ENCODE measurements around the gene ARL4C.

Gene ARL4C

DNA sequence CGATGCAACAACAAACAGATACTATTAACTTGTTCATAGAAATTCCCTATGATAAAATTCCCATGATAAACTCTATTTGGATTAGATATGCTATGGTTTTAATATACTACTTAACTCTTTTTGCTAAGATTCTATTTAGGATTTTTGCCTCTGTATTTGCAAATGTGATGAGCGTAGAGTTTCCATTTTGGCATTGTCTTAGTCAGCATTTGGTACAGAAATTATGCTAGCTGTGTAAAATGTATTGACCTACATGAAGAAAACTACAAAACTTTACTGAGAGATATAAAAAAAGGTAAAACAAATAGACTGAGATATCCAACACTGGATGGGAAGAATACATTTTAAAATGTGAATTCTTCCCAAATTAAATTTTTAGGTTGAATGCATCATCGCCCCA, 29.8 kb upstream of the ARL4C start:
- Histone ChIP-seq H3K4me1 (ENCODE audit: control insufficient read depth, insufficient read depth, low read length) (peaks cover 2% of the 10 kb centered on the region; the same call in 1 of the 2 replicates), H3K36me3 (ENCODE audit: control insufficient read depth, insufficient read depth, low read length) (no peaks in the 10 kb centered on the region), H3K9me3 (ENCODE audit: control insufficient read depth, insufficient read depth, low read length) (no peaks in the 10 kb centered on the region), H3K27me3 (ENCODE audit: control insufficient read depth, insufficient read depth, low read length) (no peaks in the 10 kb centered on the region), H3K4me3 (ENCODE audit: low read length) (no peak overlapping the region), H3K27ac (ENCODE audit: low read length) (no peak overlapping the region)
- WGBS (ENCODE audit: insufficient coverage, insufficient read length) = no CpG with 5 or more reads among the region's 3 CpGs
- no peak for DNase-seq (ENCODE audit: low read depth, low spot score)

DNA sequence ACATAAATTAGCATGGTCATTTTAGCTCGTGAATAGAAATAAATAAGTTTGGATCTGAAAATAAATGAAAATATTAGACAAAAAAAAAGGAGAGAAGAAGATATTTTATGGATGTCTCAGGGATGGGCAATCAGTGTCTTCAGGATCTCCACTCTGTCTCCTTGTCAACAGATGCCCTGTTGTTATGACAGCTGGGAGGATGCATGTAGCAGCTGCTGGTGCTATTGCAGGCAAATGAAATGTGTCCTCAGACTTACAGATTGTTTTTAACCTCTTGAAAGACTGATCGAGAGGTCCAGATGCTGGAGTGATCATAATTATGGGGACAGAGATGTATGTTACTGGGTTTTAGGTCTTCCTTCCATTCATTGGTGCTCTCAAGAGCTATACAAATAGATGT, 24.7 kb upstream of the ARL4C start:
- Histone ChIP-seq H3K27me3 (ENCODE audit: control insufficient read depth, insufficient read depth, low read length) (no peaks in the 10 kb centered on the region), H3K4me3 (ENCODE audit: low read length) (no peak overlapping the region), H3K36me3 (ENCODE audit: control insufficient read depth, insufficient read depth, low read length) (no peaks in the 10 kb centered on the region), H3K27ac (ENCODE audit: low read length) (no peak overlapping the region), H3K4me1 (ENCODE audit: control insufficient read depth, insufficient read depth, low read length) (no peaks in the 10 kb centered on the region), H3K9me3 (ENCODE audit: control insufficient read depth, insufficient read depth, low read length) (no peaks in the 10 kb centered on the region)
- DNase-seq (ENCODE audit: low read depth, low spot score) = no peak
- no CpG with 5 or more reads among the region's 2 CpGs for WGBS (ENCODE audit: insufficient coverage, insufficient read length)

- Histone ChIP-seq H3K4me1 (ENCODE audit: control insufficient read depth, insufficient read depth, low read length) (no peaks in the 10 kb centered on the region), H3K36me3 (ENCODE audit: control insufficient read depth, insufficient read depth, low read length) (no peaks in the 10 kb centered on the region), H3K27me3 (ENCODE audit: control insufficient read depth, insufficient read depth, low read length) (no peaks in the 10 kb centered on the region), H3K9me3 (ENCODE audit: control insufficient read depth, insufficient read depth, low read length) (no peaks in the 10 kb centered on the region), H3K27ac (ENCODE audit: low read length) (no peak overlapping the region), H3K4me3 (ENCODE audit: low read length) (no peak overlapping the region)
- WGBS (ENCODE audit: insufficient coverage, insufficient read length) = no CpG with 5 or more reads among the region's 5 CpGs
- no peak for DNase-seq (ENCODE audit: low read depth, low spot score)
Measured at GRCh38 chr2:234518986-234519642, 22.2 kb upstream of the ARL4C start.

DNA sequence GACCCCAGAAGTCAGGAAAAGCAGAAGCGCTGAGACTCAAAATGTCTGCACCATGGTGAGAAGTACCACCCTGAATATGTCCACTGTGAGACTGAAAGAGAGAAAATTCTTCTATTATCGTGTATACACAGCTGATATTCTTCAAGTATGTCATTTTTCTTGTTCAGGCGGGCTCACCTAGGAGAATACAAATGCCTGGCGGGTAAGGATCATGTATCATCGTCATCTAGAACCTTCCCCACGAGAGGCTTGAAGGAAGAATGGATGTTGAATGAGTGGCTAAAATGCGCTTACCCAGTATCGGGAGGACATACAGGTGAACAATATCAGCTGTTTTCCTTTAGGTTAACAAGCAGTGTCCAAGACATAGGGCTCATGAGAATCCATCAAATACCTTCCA, 21.1 kb upstream of the ARL4C start:
- no peak overlapping the region for H3K27ac ChIP-seq (ENCODE audit: low read length)
- no CpG with 5 or more reads among the region's 8 CpGs for WGBS (ENCODE audit: insufficient coverage, insufficient read length)
- no peak for DNase-seq (ENCODE audit: low read depth, low spot score)
- no peaks in the 10 kb centered on the region for H3K27me3 ChIP-seq (ENCODE audit: control insufficient read depth, insufficient read depth, low read length)
- no peaks in the 10 kb centered on the region for H3K9me3 ChIP-seq (ENCODE audit: control insufficient read depth, insufficient read depth, low read length)
- no peaks in the 10 kb centered on the region for H3K4me1 ChIP-seq (ENCODE audit: control insufficient read depth, insufficient read depth, low read length)
- no peak overlapping the region for H3K4me3 ChIP-seq (ENCODE audit: low read length)
- no peaks in the 10 kb centered on the region for H3K36me3 ChIP-seq (ENCODE audit: control insufficient read depth, insufficient read depth, low read length)

DNA sequence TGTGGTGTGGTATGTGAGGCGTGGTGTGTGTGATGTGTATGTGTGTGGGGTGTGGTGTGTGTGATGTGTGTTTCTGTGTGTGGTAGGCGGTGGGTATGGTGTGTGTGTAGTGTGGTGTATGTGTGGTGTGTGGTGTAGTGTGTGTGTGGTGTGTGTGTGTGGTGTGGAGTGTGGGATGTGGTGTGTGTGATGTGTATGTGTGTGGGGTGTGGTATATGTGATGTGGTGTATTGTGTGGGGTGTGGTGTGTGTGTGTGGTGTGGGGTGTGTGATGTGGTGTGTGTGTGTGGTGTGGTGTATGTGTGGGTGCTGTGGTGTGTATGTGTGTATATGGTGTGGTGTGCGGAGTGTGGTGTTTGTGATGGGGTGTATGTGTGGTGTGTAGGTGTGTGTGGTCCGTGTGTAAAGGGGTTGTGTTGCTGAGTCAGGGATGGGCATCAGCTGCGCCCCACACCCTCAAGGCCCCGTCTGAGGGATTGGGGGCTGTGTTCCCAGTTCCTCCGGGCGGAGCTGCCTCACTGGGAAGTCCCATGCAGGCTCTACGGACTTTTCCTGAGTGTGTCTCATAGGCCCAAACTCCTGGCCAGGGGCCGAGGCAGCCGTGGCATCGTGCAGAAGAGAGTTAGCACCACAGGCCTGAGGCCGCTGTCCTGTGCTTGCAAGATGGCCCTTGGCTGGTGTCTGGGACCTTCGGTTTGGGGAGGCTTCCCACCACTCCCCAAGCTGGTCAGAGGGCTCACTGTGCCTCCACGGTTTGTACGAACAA, 18.2 kb upstream of the ARL4C start:
- H3K4me1 ChIP-seq (ENCODE audit: control insufficient read depth, insufficient read depth, low read length) = no peaks in the 10 kb centered on the region
- WGBS (ENCODE audit: insufficient coverage, insufficient read length) = 100% methylated on average over 4 of the region's 16 CpGs
- H3K4me3 ChIP-seq (ENCODE audit: low read length) = no peak overlapping the region
- no peaks in the 10 kb centered on the region for H3K36me3 ChIP-seq (ENCODE audit: control insufficient read depth, insufficient read depth, low read length)
- no peaks in the 10 kb centered on the region for H3K27me3 ChIP-seq (ENCODE audit: control insufficient read depth, insufficient read depth, low read length)
- H3K9me3 ChIP-seq (ENCODE audit: control insufficient read depth, insufficient read depth, low read length) = no peaks in the 10 kb centered on the region
- H3K27ac ChIP-seq (ENCODE audit: low read length) = no peak overlapping the region
- no peak for DNase-seq (ENCODE audit: low read depth, low spot score)

GRCh38 chr2:234514099-234514498, 17.2 kb upstream of the ARL4C start:
- Histone ChIP-seq H3K9me3 (ENCODE audit: control insufficient read depth, insufficient read depth, low read length) (no peaks in the 10 kb centered on the region), H3K27me3 (ENCODE audit: control insufficient read depth, insufficient read depth, low read length) (no peaks in the 10 kb centered on the region), H3K4me3 (ENCODE audit: low read length) (no peak overlapping the region), H3K4me1 (ENCODE audit: control insufficient read depth, insufficient read depth, low read length) (no peaks in the 10 kb centered on the region), H3K27ac (ENCODE audit: low read length) (no peak overlapping the region), H3K36me3 (ENCODE audit: control insufficient read depth, insufficient read depth, low read length) (no peaks in the 10 kb centered on the region)
- 100% methylated on average over 1 of the region's 1 CpG for WGBS (ENCODE audit: insufficient coverage, insufficient read length)
- DNase-seq (ENCODE audit: low read depth, low spot score) = no peak

DNA sequence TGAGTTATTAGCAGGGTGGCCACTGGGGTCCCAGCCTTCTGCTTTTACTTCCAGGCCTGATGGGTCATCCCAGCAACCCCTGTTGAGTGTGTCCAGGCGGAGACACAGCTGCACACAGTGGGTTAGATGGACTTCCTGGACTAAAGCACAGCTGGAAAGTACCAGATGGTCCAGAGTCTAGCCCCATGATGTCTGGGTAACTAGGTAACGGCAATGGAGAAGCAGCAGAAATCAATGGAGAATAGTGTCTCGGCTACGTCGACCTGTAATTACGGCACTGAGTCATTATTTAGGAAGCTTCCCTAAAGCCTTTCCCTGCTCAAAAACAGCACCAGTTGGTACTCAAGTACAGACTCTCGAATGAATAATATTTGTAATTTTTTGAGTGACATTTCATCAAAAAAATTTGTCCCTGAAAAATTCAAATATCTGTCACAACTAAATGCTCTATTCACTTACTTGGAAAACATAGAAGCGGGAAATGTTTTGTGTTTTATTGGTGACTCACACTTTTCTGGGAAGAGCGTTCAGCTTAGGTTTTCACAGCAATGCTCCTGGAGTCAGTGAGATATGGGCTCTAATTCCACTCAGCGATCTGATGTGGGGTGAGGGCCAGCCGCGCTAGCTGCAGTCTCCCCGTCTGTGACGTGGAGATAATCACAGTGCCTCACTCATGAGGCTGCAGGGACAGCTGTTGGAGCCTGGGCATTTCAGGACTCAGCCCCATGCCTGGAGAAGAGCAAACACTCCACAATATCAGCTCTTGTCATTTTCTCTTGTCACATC, 16.2 kb upstream of the ARL4C start:
- H3K27ac ChIP-seq (ENCODE audit: low read length) = no peak overlapping the region
- H3K36me3 ChIP-seq (ENCODE audit: control insufficient read depth, insufficient read depth, low read length) = no peaks in the 10 kb centered on the region
- DNase-seq (ENCODE audit: low read depth, low spot score) = no peak
- WGBS (ENCODE audit: insufficient coverage, insufficient read length) = no CpG with 5 or more reads among the region's 14 CpGs
- H3K4me3 ChIP-seq (ENCODE audit: low read length) = no peak overlapping the region
- H3K27me3 ChIP-seq (ENCODE audit: control insufficient read depth, insufficient read depth, low read length) = no peaks in the 10 kb centered on the region
- no peaks in the 10 kb centered on the region for H3K9me3 ChIP-seq (ENCODE audit: control insufficient read depth, insufficient read depth, low read length)
- no peaks in the 10 kb centered on the region for H3K4me1 ChIP-seq (ENCODE audit: control insufficient read depth, insufficient read depth, low read length)

DNA sequence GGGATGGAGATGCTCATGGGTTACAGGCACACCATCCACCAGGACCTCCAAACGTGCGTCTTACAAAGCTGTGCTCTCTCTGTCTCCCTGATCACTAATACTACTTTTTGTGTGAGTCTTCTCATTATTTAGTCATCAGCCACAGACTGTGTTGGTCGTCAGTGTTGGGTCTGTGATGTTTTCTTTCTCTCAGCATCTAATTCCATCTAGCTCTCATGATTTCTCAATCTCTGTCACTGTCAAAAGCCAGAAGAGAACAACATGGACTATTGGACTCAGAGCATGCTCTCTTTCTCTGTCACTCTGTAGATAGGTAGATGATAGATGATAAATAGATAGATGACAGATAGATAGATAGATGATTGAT, 6.0 kb upstream of the ARL4C start:
- Histone ChIP-seq H3K9me3 (ENCODE audit: control insufficient read depth, insufficient read depth, low read length) (no peaks in the 10 kb centered on the region), H3K27ac (ENCODE audit: low read length) (no peak overlapping the region), H3K4me3 (ENCODE audit: low read length) (no peak overlapping the region), H3K36me3 (ENCODE audit: control insufficient read depth, insufficient read depth, low read length) (no peaks in the 10 kb centered on the region), H3K27me3 (ENCODE audit: control insufficient read depth, insufficient read depth, low read length) (no peaks in the 10 kb centered on the region), H3K4me1 (ENCODE audit: control insufficient read depth, insufficient read depth, low read length) (no peaks in the 10 kb centered on the region; the same call in 1 of the 2 replicates)
- DNase-seq (ENCODE audit: low read depth, low spot score) = no peak
- no CpG with 5 or more reads among the region's 3 CpGs for WGBS (ENCODE audit: insufficient coverage, insufficient read length)

DNA sequence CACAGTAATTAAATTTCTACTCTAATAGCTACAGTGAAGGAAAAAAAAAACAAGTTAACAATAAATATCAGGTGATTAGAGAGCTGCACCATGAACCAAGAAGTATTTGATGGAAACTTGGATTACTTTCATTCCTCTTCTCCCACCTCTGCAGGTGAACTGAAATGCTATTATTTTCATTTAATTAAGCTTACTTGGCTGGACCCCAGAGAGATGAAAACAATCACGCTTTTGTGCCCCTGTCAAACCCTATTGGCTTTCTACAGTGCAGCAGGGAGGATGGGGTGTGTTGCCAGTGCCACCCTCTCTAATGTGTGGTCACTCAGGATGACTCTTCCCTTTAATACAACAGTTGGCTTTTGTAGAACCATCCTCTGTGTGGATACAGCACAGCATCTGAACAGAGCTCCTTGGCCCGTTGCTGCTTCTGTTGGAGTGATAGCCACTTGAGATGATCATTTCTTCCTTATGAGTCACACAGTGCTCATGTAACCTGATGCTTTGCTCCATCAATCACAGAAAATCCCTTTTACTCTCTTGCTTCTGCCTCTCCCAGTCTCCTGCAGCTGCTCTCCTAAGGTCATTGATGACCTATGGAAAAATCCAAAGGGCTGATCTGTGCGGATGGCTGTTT, 5.5 kb upstream of the ARL4C start:
- H3K27ac ChIP-seq (ENCODE audit: low read length) = no peak overlapping the region
- peaks cover 1% of the 10 kb centered on the region; the same call in 1 of the 2 replicates for H3K4me1 ChIP-seq (ENCODE audit: control insufficient read depth, insufficient read depth, low read length)
- H3K27me3 ChIP-seq (ENCODE audit: control insufficient read depth, insufficient read depth, low read length) = no peaks in the 10 kb centered on the region
- H3K4me3 ChIP-seq (ENCODE audit: low read length) = no peak overlapping the region
- WGBS (ENCODE audit: insufficient coverage, insufficient read length) = no CpG with 5 or more reads among the region's 3 CpGs
- H3K36me3 ChIP-seq (ENCODE audit: control insufficient read depth, insufficient read depth, low read length) = no peaks in the 10 kb centered on the region
- no peaks in the 10 kb centered on the region for H3K9me3 ChIP-seq (ENCODE audit: control insufficient read depth, insufficient read depth, low read length)
- DNase-seq (ENCODE audit: low read depth, low spot score) = no peak

GRCh38 chr2:234500394-234501006, 3.6 kb upstream of the ARL4C start:
- H3K36me3 ChIP-seq (ENCODE audit: control insufficient read depth, insufficient read depth, low read length) = no peaks in the 10 kb centered on the region
- peaks cover 1% of the 10 kb centered on the region for H3K4me1 ChIP-seq (ENCODE audit: control insufficient read depth, insufficient read depth, low read length)
- no peaks in the 10 kb centered on the region; the same call in 1 of the 2 replicates for H3K27me3 ChIP-seq (ENCODE audit: control insufficient read depth, insufficient read depth, low read length)
- no peak overlapping the region for H3K4me3 ChIP-seq (ENCODE audit: low read length)
- no peak overlapping the region for H3K27ac ChIP-seq (ENCODE audit: low read length)
- H3K9me3 ChIP-seq (ENCODE audit: control insufficient read depth, insufficient read depth, low read length) = no peaks in the 10 kb centered on the region
- no peak for DNase-seq (ENCODE audit: low read depth, low spot score)
- no CpG with 5 or more reads among the region's 9 CpGs for WGBS (ENCODE audit: insufficient coverage, insufficient read length)
